A549 (cell line): Measurements from ENCODE around the gene VPS54. TPM values are rescaled to one million over a fixed set of nuclear protein-coding genes. Genes with fewer than 3 reads are reported as not detected.

Source experiments
- ATAC-seq, 2 experiments: fragments of 200-7000 bp in 1 of 2; fragments of >200 bp in 1 of 2; cut with Nextera tagmentation in 1 of 2; cut with Tn5 transposase in 1 of 2; 3 replicates each; pipeline versions ENCODE4 v1.8.0 to v1.9.1; 2018 to 2020; ENCODE audit warnings: mild to moderate bottlenecking in 1 of 2, moderate library complexity in 1 of 2
- CTCF ChIA-PET: fragments of 300-600 bp; sonication (Branson Sonifier 250); formaldehyde crosslinking; extraction: SDS; loops from one replicate; lab custom pipeline; 2021; ENCODE audit warnings: antibody characterized with exemption, inconsistent platforms; lab: Yijun Ruan, JAX
- POLR2A ChIA-PET: fragments of 350-600 bp; formaldehyde crosslinking; extraction: SDS; loops from one replicate; lab custom pipeline; 2021; ENCODE audit warnings: antibody characterized with exemption, inconsistent platforms; lab: Yijun Ruan, JAX
- DNase-seq, 2 experiments: peaks; one replicate each; pipeline versions ENCODE4 v3.0.0 to v3.0.0-alpha.2; 2011 to 2016; ENCODE audit warnings: low read depth in 1 of 2, low spot score in 1 of 2
- FAIRE-seq: peaks from 2 replicates; lab custom pipeline; 2011; peaks lifted over from hg19 to GRCh38; lab: Jason Lieb, UNC
- H3K27ac ChIP-seq, 2 experiments: fragments of >200 bp; sonication (Bioruptor Twin); formaldehyde crosslinking; 3 replicates each; pipeline ENCODE4 v1.5.1; 2016 to 2017
- H3K4me1 ChIP-seq: fragments of >200 bp; sonication (Bioruptor Twin); formaldehyde crosslinking; 3 replicates; pipeline ENCODE4 v1.6.1; 2016
- H3K4me2 ChIP-seq: fragments of >200 bp; sonication (Bioruptor Twin); formaldehyde crosslinking; 3 replicates; pipeline ENCODE4 v1.6.1; 2016
- H3K4me3 ChIP-seq: fragments of >200 bp; sonication (Bioruptor Twin); formaldehyde crosslinking; 3 replicates; pipeline ENCODE4 v1.5.1; 2016
- H3K9me3 ChIP-seq: fragments of >200 bp; sonication (Bioruptor Twin); formaldehyde crosslinking; 3 replicates; pipeline ENCODE4 v1.6.1; 2016
- CHD2 ChIP-seq: fragments of 150-350 bp; IDR thresholded peaks from 2 replicates; pipeline ENCODE4 v1.6.1; 2014; ENCODE audit warnings: low read length; ENCODE audit not compliant: partially characterized antibody
- CHD4 ChIP-seq: fragments of 200-600 bp; sonication (generic); IDR thresholded peaks from 2 replicates; pipeline ENCODE4 v1.6.1; 2016; ENCODE audit warnings: antibody characterized with exemption, mild to moderate bottlenecking, borderline replicate concordance
- FOXS1 ChIP-seq: fragments of 250-450 bp; sonication (Bioruptor Pico); IDR thresholded peaks from 2 replicates; pipeline ENCODE4 v1.5.0; 2020; ENCODE audit warnings: mild to moderate bottlenecking, moderate library complexity
- HOXA7 ChIP-seq: fragments of 250-450 bp; sonication (Bioruptor Pico); IDR thresholded peaks from 2 replicates; pipeline ENCODE4 v1.5.0; 2020; ENCODE audit warnings: mild to moderate bottlenecking, moderate library complexity
- JUN ChIP-seq, 2 experiments: fragments of >200 bp; sonication (Bioruptor Twin); formaldehyde crosslinking; IDR thresholded peaks; 2 replicates in 1 of 2; 3 replicates in 1 of 2; pipeline ENCODE4 v1.6.1; 2016 to 2017
- KDM1A ChIP-seq: fragments of 200-600 bp; sonication (generic); IDR thresholded peaks from 2 replicates; pipeline ENCODE4 v1.6.1; 2016; ENCODE audit warnings: low read depth, mild to moderate bottlenecking
- KDM5A ChIP-seq: fragments of 200-600 bp; sonication (generic); IDR thresholded peaks from 2 replicates; pipeline ENCODE4 v1.6.1; 2016; ENCODE audit warnings: antibody characterized with exemption, mild to moderate bottlenecking
- NPAS2 ChIP-seq: fragments of 250-450 bp; sonication (Bioruptor Pico); IDR thresholded peaks from 2 replicates; pipeline ENCODE4 v1.8.0; 2022; ENCODE audit warnings: mild to moderate bottlenecking, moderate library complexity, borderline replicate concordance
- POLR2A ChIP-seq: IDR thresholded peaks from 2 replicates; pipeline ENCODE4 v1.6.1; 2012; ENCODE audit warnings: mild to moderate bottlenecking, low read length
- POLR2AphosphoS2 ChIP-seq: conservative IDR thresholded peaks from 2 replicates; pipeline ENCODE4 v1.6.1; 2012; ENCODE audit warnings: low read length, improper control_type of control experiment, inconsistent platforms
- RCOR1 ChIP-seq: fragments of 150-350 bp; IDR thresholded peaks from 2 replicates; pipeline ENCODE4 v1.6.1; 2014; ENCODE audit warnings: antibody characterized with exemption, low read length, low read depth
- RFX5 ChIP-seq: fragments of 450-650 bp; IDR thresholded peaks from 2 replicates; pipeline ENCODE4 v1.7.1; 2014; ENCODE audit warnings: antibody characterized with exemption, mild to moderate bottlenecking, moderate library complexity
- TFCP2L1 ChIP-seq: fragments of 250-450 bp; sonication (Bioruptor Pico); IDR thresholded peaks from 2 replicates; pipeline ENCODE4 v1.5.0; 2021; ENCODE audit warnings: mild to moderate bottlenecking
- ZFP36 ChIP-seq: fragments of 450-650 bp; IDR thresholded peaks from 2 replicates; pipeline ENCODE4 v1.6.1; 2014; ENCODE audit warnings: borderline replicate concordance; ENCODE audit not compliant: partially characterized antibody
- WGBS: methylation state at CpG from one replicate; pipeline ENCODE4 v1.1.6; 2017; ENCODE audit errors: missing lambda C conversion rate; 5-methylcytosine and 5-hydroxymethylcytosine counted together
- polyA plus RNA-seq, 4 experiments: library from polyadenylated mRNA; depleted of rRNA in 3 of 4; stranded (reverse); fragments of >200 nt; fragmentation: RNase III in 1 of 4; extraction: RNeasy Plus Mini Kit Qiagen cat#74134 plus additional on column Dnase treatment in 1 of 4; gene quantifications; 2 replicates in 3 of 4; 3 replicates in 1 of 4; pipeline ENCODE4 v1.2.3, GENCODE V29; 2011 to 2017
- TF ChIP-seq, protein P1 (sequence below): IDR thresholded peaks from 2 replicates; pipeline ENCODE4 v1.6.1; 2012
- TF ChIP-seq, protein P2 (sequence below): fragments of >200 bp; sonication (Bioruptor Twin); formaldehyde crosslinking; IDR thresholded peaks from 2 replicates; pipeline ENCODE4 v1.6.1; 2016
- TF ChIP-seq, protein P3 (sequence below): IDR thresholded peaks from 2 replicates; pipeline ENCODE4 v1.6.1; 2012
- TF ChIP-seq, protein P4 (sequence below): fragments of 250-450 bp; sonication (Bioruptor Pico); IDR thresholded peaks from 2 replicates; pipeline ENCODE4 v1.5.0; 2020; ENCODE audit warnings: low read depth, mild to moderate bottlenecking, moderate library complexity
- TF ChIP-seq, protein P5 (sequence below): fragments of 250-450 bp; sonication (Bioruptor Pico); IDR thresholded peaks from 2 replicates; pipeline ENCODE4 v1.5.0; 2021; ENCODE audit warnings: mild to moderate bottlenecking, moderate library complexity, borderline replicate concordance
- TF ChIP-seq, protein P6 (sequence below): fragments of 450-650 bp; IDR thresholded peaks from 2 replicates; pipeline ENCODE4 v1.6.1; 2014; ENCODE audit warnings: antibody characterized with exemption

VPS54 gene
- polyA plus RNA-seq, 2 of the 4 experiments (the other 2 are of a cell fraction), result 15.0 to 32.5 TPM

DNA sequence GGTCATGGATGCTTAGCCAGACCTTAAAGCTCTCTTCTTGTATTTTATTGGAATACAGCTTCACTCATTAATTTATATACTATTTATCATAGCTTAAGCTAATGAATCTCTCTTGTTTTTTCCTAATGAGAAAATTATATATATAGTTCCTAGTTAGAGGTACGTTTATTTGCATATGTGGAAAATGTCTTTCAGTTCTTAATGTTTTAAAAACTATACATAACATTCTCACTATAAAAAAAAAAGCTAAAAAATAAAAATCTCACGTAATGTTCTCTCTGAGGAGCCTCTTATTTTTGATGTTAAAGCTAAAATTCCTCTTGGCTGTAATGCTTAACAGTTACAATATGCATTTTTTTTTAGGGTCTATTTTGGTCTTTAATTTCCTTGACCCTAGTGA, 160.9 kb downstream of the VPS54 start:
- POLR2A ChIA-PET, result interaction anchor here (1.0 kb wide), 1 partner anchor 17 kb away, joined by 4 read pairs; the partner anchor contains the start of gene UGP2
- Histone ChIP-seq H3K4me3 (no peak overlapping the region), H3K9me3 (no peaks in the 10 kb centered on the region), H3K4me2 (no peak overlapping the region), H3K4me1 (peaks cover 26% of the 10 kb centered on the region), H3K27ac (no peak overlapping the region)
- FAIRE-seq, result no peak
- TF ChIP-seq CHD4 (no peak), RCOR1 (no peak)
- TF ChIP-seq, protein P1, sequence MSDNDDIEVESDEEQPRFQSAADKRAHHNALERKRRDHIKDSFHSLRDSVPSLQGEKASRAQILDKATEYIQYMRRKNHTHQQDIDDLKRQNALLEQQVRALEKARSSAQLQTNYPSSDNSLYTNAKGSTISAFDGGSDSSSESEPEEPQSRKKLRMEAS, result no peak
- TF ChIP-seq, protein P2, sequence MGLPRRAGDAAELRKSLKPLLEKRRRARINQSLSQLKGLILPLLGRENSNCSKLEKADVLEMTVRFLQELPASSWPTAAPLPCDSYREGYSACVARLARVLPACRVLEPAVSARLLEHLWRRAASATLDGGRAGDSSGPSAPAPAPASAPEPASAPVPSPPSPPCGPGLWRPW, result no peak
- TF ChIP-seq, protein P3, sequence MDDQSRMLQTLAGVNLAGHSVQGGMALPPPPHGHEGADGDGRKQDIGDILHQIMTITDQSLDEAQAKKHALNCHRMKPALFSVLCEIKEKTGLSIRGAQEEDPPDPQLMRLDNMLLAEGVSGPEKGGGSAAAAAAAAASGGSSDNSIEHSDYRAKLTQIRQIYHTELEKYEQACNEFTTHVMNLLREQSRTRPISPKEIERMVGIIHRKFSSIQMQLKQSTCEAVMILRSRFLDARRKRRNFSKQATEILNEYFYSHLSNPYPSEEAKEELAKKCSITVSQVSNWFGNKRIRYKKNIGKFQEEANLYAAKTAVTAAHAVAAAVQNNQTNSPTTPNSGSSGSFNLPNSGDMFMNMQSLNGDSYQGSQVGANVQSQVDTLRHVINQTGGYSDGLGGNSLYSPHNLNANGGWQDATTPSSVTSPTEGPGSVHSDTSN, result no peak
- DNase-seq, result no peak
- WGBS, result 88% methylated on average over 2 of the region's 2 CpGs
- ATAC-seq, result no peak
- CTCF ChIA-PET, result interaction anchor here (0.9 to 6.9 kb wide), 7 partner anchors 16 to 257 kb away, joined by 3 to 94 read pairs (median 6); partner anchors contain the start of gene UGP2

DNA sequence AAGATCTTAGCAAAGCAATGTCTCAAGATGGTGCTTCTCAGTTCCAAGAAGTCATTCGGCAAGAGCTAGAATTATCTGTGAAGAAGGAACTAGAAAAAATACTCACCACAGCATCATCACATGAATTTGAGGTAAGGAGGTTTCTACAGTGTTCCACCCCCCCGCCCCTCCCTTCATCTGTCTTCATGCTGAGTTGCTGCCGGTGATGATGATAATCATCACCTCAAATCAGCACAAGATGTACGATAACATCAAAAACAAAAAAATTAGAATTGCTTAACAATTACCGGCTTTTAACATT, 163.0 kb downstream of the VPS54 start:
- POLR2A ChIA-PET, result interaction anchor here (1.4 kb wide), 1 partner anchor 15 kb away, joined by 4 read pairs; the partner anchor contains the start of gene UGP2
- TF ChIP-seq RFX5 (no peak), JUN (IDR thresholded peaks at IDR 0.05) (no peak), POLR2AphosphoS2 (no peak), CHD2 (no peak)
- TF ChIP-seq, protein P4, sequence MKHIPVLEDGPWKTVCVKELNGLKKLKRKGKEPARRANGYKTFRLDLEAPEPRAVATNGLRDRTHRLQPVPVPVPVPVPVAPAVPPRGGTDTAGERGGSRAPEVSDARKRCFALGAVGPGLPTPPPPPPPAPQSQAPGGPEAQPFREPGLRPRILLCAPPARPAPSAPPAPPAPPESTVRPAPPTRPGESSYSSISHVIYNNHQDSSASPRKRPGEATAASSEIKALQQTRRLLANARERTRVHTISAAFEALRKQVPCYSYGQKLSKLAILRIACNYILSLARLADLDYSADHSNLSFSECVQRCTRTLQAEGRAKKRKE (CRISPR knock-in tag), result no peak
- peaks cover 16% of the 10 kb centered on the region for H3K4me1 ChIP-seq
- no peaks in the 10 kb centered on the region for H3K9me3 ChIP-seq
- no peak for FAIRE-seq
- WGBS, result 87% methylated on average over 5 of the region's 5 CpGs
- H3K27ac ChIP-seq, result no peak overlapping the region
- CTCF ChIA-PET, result interaction anchor here (0.9 to 2.8 kb wide), 6 partner anchors 9 to 164 kb away, joined by 3 to 16 read pairs (median 6); partner anchors contain the start of gene UGP2
- H3K4me3 ChIP-seq, result no peak overlapping the region
- ATAC-seq, result no peak
- no peak overlapping the region for H3K4me2 ChIP-seq
- no peak for DNase-seq

DNA sequence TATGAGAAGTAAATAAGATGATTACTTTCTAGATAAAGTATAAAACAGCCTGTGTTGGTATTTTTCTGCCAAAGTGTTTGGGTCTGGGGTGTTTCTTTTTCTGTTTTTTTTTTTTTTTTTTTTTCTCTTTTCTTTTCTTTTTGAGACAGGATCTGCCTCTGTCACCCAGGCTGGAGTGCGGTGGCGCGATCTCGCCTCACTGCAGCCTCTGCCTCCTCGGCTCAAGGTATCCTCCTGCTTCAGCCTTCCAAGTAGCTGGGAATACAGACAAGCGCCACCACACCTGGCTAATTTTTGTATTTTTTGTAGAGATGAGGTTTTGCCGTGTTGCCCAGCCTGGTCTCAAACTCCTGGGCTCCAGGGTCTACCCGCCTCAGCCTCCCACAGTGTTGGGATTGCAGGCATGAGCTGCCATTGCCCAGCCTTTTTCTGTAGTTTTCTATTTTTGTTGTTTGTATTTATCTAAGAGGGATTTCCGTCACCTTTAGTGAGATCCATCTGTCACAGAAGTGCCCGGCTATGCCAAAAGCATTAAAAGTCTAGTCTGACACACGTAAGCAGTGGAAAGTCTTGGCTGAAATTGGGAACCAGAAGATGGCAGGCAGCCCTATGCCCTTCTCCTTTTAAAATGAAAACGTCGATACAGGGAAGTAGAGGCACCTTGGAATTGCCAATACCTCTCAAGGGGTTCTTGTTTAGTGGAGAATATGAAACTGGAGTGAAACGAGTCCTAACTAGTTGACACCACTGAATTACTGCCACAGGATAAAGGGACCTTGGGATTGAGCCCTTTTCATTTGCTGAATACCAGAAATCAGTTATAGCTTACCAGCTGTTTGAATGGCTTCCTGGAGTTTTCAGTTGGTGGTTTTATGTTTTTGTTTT, 163.6 kb downstream of the VPS54 start:
- Histone ChIP-seq H3K4me1 (peaks cover 14% of the 10 kb centered on the region), H3K27ac (no peak overlapping the region), H3K4me2 (no peak overlapping the region), H3K9me3 (no peaks in the 10 kb centered on the region), H3K4me3 (no peak overlapping the region)
- ATAC-seq (no peak), DNase-seq (no peak), FAIRE-seq (no peak)
- TF ChIP-seq JUN (IDR thresholded peaks at IDR 0.05), result no peak
- TF ChIP-seq, protein P5, sequence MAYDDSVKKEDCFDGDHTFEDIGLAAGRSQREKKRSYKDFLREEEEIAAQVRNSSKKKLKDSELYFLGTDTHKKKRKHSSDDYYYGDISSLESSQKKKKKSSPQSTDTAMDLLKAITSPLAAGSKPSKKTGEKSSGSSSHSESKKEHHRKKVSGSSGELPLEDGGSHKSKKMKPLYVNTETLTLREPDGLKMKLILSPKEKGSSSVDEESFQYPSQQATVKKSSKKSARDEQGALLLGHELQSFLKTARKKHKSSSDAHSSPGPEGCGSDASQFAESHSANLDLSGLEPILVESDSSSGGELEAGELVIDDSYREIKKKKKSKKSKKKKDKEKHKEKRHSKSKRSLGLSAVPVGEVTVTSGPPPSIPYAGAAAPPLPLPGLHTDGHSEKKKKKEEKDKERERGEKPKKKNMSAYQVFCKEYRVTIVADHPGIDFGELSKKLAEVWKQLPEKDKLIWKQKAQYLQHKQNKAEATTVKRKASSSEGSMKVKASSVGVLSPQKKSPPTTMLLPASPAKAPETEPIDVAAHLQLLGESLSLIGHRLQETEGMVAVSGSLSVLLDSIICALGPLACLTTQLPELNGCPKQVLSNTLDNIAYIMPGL (CRISPR knock-in tag), result no peak
- no peak for TF ChIP-seq ZFP36
- no peak for TF ChIP-seq KDM5A
- TF ChIP-seq POLR2A, result no peak
- TF ChIP-seq KDM1A, result no peak
- TF ChIP-seq HOXA7 (CRISPR knock-in tag), result no peak
- TF ChIP-seq FOXS1 (CRISPR knock-in tag), result no peak
- TF ChIP-seq TFCP2L1 (CRISPR knock-in tag), result no peak
- no peak for TF ChIP-seq CHD2
- TF ChIP-seq, protein P1, result no peak
- no peak for TF ChIP-seq RCOR1
- no peak for TF ChIP-seq NPAS2 (CRISPR knock-in tag)
- TF ChIP-seq, protein P6, sequence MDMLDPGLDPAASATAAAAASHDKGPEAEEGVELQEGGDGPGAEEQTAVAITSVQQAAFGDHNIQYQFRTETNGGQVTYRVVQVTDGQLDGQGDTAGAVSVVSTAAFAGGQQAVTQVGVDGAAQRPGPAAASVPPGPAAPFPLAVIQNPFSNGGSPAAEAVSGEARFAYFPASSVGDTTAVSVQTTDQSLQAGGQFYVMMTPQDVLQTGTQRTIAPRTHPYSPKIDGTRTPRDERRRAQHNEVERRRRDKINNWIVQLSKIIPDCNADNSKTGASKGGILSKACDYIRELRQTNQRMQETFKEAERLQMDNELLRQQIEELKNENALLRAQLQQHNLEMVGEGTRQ, result no peak
- POLR2A ChIA-PET, result interaction anchor here (0.9 kb wide), 1 partner anchor 267 kb away, joined by 3 read pairs; the partner anchor contains the start of genes MDH1 and WDPCP
- CTCF ChIA-PET, result interaction anchor here (1.2 to 2.8 kb wide), 4 partner anchors 13 to 164 kb away, joined by 3 to 9 read pairs (median 6); partner anchors contain the start of gene UGP2
- 92% methylated on average over 14 of the region's 14 CpGs for WGBS
